KMS-11 (cell line): ENCODE data around the gene HNRNPUL1.

Experiments used
- H2AFZ ChIP-seq: fragments of 200-600 bp; sonication (generic); 2 replicates; pipeline ENCODE4 v1.6.1; 2016; ENCODE audit warnings: antibody characterized with exemption, mixed run types, low read depth
- H3K27ac ChIP-seq: fragments of 200-600 bp; sonication (generic); 2 replicates; pipeline ENCODE4 v1.6.1; 2016; ENCODE audit warnings: mild to moderate bottlenecking, mixed run types
- H3K27me3 ChIP-seq: fragments of 200-600 bp; sonication (generic); 2 replicates; pipeline ENCODE4 v1.6.1; 2017; ENCODE audit warnings: mild to moderate bottlenecking, low read depth, mixed run types, moderate library complexity; ENCODE audit not compliant: insufficient read depth
- H3K36me3 ChIP-seq: fragments of 200-600 bp; sonication (generic); 2 replicates; pipeline ENCODE4 v1.6.1; 2017; ENCODE audit warnings: mild to moderate bottlenecking, mixed run types; ENCODE audit not compliant: insufficient read depth
- H3K4me1 ChIP-seq: fragments of 200-600 bp; sonication (generic); 2 replicates; pipeline ENCODE4 v1.6.1; 2016; ENCODE audit warnings: mild to moderate bottlenecking, low read depth, mixed run types; ENCODE audit not compliant: poor library complexity, severe bottlenecking
- H3K4me2 ChIP-seq: fragments of 200-600 bp; sonication (generic); 2 replicates; pipeline ENCODE4 v1.7.0; 2016; ENCODE audit warnings: mild to moderate bottlenecking, mixed run types
- H3K4me3 ChIP-seq: fragments of 200-600 bp; sonication (generic); IDR thresholded peaks from 2 replicates; pipeline ENCODE4 v1.6.1; 2017; ENCODE audit warnings: low read depth, low read length, mixed read lengths; ENCODE audit not compliant: insufficient read depth
- H3K79me2 ChIP-seq: fragments of 200-600 bp; sonication (generic); 2 replicates; pipeline ENCODE4 v1.6.1; 2016; ENCODE audit warnings: low read depth, mixed run types; ENCODE audit not compliant: insufficient read depth
- H3K9ac ChIP-seq: fragments of 200-600 bp; sonication (generic); 2 replicates; pipeline ENCODE4 v1.6.1; 2016; ENCODE audit warnings: mild to moderate bottlenecking, mixed run types
- H4K20me1 ChIP-seq: fragments of 200-600 bp; sonication (generic); 2 replicates; pipeline ENCODE4 v1.6.1; 2016; ENCODE audit warnings: mild to moderate bottlenecking, mixed run types; ENCODE audit not compliant: insufficient read depth
- CTCF ChIP-seq: fragments of 200-600 bp; sonication (generic); conservative IDR thresholded peaks from 2 replicates; pipeline ENCODE4 v1.6.1; 2017; ENCODE audit warnings: low read depth, mild to moderate bottlenecking, antibody characterized with exemption, low read length, moderate library complexity, mixed read lengths

The HNRNPUL1 gene

GRCh38 chr19:41219924-41220567, 44.1 kb upstream of the HNRNPUL1 start:
- H3K4me3 ChIP-seq: no peak overlapping the region
- no peak overlapping the region for H3K27ac ChIP-seq
- no peak overlapping the region for H3K9ac ChIP-seq
- no peaks in the 10 kb centered on the region for H3K4me1 ChIP-seq
- H4K20me1 ChIP-seq: no peaks in the 10 kb centered on the region
- TF ChIP-seq CTCF: no peak
- peaks cover 40% of the 10 kb centered on the region for H3K27me3 ChIP-seq
- no peak overlapping the region for H3K4me2 ChIP-seq
- no peaks in the 10 kb centered on the region for H3K36me3 ChIP-seq
- no peak overlapping the region; the same call in 1 of the 2 replicates for H2AFZ ChIP-seq
- no peaks in the 10 kb centered on the region for H3K79me2 ChIP-seq

- Histone ChIP-seq H3K9ac (no peak overlapping the region), H3K4me2 (no peak overlapping the region), H3K36me3 (no peaks in the 10 kb centered on the region), H3K4me3 (no peak overlapping the region), H2AFZ (no peak overlapping the region; the same call in 1 of the 2 replicates), H3K4me1 (no peaks in the 10 kb centered on the region), H3K27me3 (peaks cover 40% of the 10 kb centered on the region), H3K27ac (no peak overlapping the region), H3K79me2 (no peaks in the 10 kb centered on the region), H4K20me1 (no peaks in the 10 kb centered on the region)
- TF ChIP-seq CTCF: no peak
These were observed 43.4 kb upstream of the HNRNPUL1 start for GRCh38 chr19:41220811-41221210.

GRCh38 chr19:41221514-41222205, 42.5 kb upstream of the HNRNPUL1 start:
- no peak for TF ChIP-seq CTCF
- no peaks in the 10 kb centered on the region for H3K79me2 ChIP-seq
- no peak overlapping the region for H3K9ac ChIP-seq
- no peak overlapping the region for H3K27ac ChIP-seq
- no peaks in the 10 kb centered on the region for H4K20me1 ChIP-seq
- peaks cover 36% of the 10 kb centered on the region for H3K27me3 ChIP-seq
- no peak overlapping the region for H3K4me3 ChIP-seq
- H3K4me1 ChIP-seq: no peaks in the 10 kb centered on the region
- no peak overlapping the region for H2AFZ ChIP-seq
- no peak overlapping the region for H3K4me2 ChIP-seq
- no peaks in the 10 kb centered on the region for H3K36me3 ChIP-seq

- no peak overlapping the region for H3K9ac ChIP-seq
- peaks cover 36% of the 10 kb centered on the region for H3K27me3 ChIP-seq
- H3K79me2 ChIP-seq: no peaks in the 10 kb centered on the region
- no peak overlapping the region for H2AFZ ChIP-seq
- no peak overlapping the region for H3K4me2 ChIP-seq
- H3K4me3 ChIP-seq: no peak overlapping the region
- H3K4me1 ChIP-seq: no peaks in the 10 kb centered on the region
- no peak overlapping the region for H3K27ac ChIP-seq
- no peaks in the 10 kb centered on the region for H3K36me3 ChIP-seq
- no peaks in the 10 kb centered on the region for H4K20me1 ChIP-seq
- TF ChIP-seq CTCF: no peak
These were observed 41.9 kb upstream of the HNRNPUL1 start for GRCh38 chr19:41222240-41222639.
